ENCODE measurements around the gene MIOS.

GRCh38 chr7:7565018-7565680, 1.5 kb upstream of the MIOS start:
- TF ChIP-seq, protein P1, sequence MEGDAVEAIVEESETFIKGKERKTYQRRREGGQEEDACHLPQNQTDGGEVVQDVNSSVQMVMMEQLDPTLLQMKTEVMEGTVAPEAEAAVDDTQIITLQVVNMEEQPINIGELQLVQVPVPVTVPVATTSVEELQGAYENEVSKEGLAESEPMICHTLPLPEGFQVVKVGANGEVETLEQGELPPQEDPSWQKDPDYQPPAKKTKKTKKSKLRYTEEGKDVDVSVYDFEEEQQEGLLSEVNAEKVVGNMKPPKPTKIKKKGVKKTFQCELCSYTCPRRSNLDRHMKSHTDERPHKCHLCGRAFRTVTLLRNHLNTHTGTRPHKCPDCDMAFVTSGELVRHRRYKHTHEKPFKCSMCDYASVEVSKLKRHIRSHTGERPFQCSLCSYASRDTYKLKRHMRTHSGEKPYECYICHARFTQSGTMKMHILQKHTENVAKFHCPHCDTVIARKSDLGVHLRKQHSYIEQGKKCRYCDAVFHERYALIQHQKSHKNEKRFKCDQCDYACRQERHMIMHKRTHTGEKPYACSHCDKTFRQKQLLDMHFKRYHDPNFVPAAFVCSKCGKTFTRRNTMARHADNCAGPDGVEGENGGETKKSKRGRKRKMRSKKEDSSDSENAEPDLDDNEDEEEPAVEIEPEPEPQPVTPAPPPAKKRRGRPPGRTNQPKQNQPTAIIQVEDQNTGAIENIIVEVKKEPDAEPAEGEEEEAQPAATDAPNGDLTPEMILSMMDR (IDR thresholded peaks at IDR 0.05; ENCODE audit: low read depth, low read length, missing input control): no peak
- TF ChIP-seq YY1 (IDR thresholded peaks at IDR 0.05) (no peak), ZBTB33 (IDR thresholded peaks at IDR 0.05) (no peak), GABPA (IDR thresholded peaks at IDR 0.05 in 1 of 2, conservative IDR thresholded peaks at IDR 0.05 in 1 of 2) (no peak), TAF1 (conservative IDR thresholded peaks at IDR 0.05) (no peak)
- TF ChIP-seq, protein P2, sequence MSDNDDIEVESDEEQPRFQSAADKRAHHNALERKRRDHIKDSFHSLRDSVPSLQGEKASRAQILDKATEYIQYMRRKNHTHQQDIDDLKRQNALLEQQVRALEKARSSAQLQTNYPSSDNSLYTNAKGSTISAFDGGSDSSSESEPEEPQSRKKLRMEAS (IDR thresholded peaks at IDR 0.05): no peak
- TF ChIP-seq, protein P3, sequence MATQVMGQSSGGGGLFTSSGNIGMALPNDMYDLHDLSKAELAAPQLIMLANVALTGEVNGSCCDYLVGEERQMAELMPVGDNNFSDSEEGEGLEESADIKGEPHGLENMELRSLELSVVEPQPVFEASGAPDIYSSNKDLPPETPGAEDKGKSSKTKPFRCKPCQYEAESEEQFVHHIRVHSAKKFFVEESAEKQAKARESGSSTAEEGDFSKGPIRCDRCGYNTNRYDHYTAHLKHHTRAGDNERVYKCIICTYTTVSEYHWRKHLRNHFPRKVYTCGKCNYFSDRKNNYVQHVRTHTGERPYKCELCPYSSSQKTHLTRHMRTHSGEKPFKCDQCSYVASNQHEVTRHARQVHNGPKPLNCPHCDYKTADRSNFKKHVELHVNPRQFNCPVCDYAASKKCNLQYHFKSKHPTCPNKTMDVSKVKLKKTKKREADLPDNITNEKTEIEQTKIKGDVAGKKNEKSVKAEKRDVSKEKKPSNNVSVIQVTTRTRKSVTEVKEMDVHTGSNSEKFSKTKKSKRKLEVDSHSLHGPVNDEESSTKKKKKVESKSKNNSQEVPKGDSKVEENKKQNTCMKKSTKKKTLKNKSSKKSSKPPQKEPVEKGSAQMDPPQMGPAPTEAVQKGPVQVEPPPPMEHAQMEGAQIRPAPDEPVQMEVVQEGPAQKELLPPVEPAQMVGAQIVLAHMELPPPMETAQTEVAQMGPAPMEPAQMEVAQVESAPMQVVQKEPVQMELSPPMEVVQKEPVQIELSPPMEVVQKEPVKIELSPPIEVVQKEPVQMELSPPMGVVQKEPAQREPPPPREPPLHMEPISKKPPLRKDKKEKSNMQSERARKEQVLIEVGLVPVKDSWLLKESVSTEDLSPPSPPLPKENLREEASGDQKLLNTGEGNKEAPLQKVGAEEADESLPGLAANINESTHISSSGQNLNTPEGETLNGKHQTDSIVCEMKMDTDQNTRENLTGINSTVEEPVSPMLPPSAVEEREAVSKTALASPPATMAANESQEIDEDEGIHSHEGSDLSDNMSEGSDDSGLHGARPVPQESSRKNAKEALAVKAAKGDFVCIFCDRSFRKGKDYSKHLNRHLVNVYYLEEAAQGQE (IDR thresholded peaks at IDR 0.05): no peak
